Neuronal stem cell (in vitro differentiated cells): Measurements from ENCODE around the gene CHN2.
A peak's percentile ranks its signal among the peaks of the same experiment; 100 is the strongest.

Experiments
- DNase-seq: peaks from one replicate; pipeline ENCODE4 v3.0.0-alpha.2; 2013; ENCODE audit warnings: low spot score
- H2AFZ ChIP-seq: one replicate; pipeline ENCODE4 v1.6.1; 2013; ENCODE audit warnings: mild to moderate bottlenecking, low read length, inconsistent platforms
- H2AK5ac ChIP-seq: 2 replicates; pipeline ENCODE4 v1.6.1; 2013; ENCODE audit warnings: low read depth, mild to moderate bottlenecking, inconsistent platforms, low read length, moderate library complexity, mixed read lengths
- H2BK120ac ChIP-seq: 2 replicates; pipeline ENCODE4 v1.6.1; 2013; ENCODE audit warnings: low read depth, mild to moderate bottlenecking, inconsistent platforms, low read length, moderate library complexity, mixed read lengths
- H2BK12ac ChIP-seq: one replicate; pipeline ENCODE4 v1.6.1; 2013; ENCODE audit warnings: low read length, inconsistent platforms
- H2BK15ac ChIP-seq: 2 replicates; pipeline ENCODE4 v1.6.1; 2013; ENCODE audit warnings: mild to moderate bottlenecking, low read length, inconsistent platforms, mixed read lengths
- H2BK5ac ChIP-seq: one replicate; pipeline ENCODE4 v1.6.1; 2013; ENCODE audit warnings: inconsistent platforms, mild to moderate bottlenecking, low read length, moderate library complexity
- H3K14ac ChIP-seq: one replicate; pipeline ENCODE4 v1.6.1; 2013; ENCODE audit warnings: low read length, inconsistent platforms
- H3K18ac ChIP-seq: 2 replicates; pipeline ENCODE4 v1.6.1; 2013; ENCODE audit warnings: low read length, inconsistent platforms
- H3K23ac ChIP-seq: 2 replicates; pipeline ENCODE4 v1.6.1; 2013; ENCODE audit warnings: low read depth, mild to moderate bottlenecking, mixed read lengths, low read length, inconsistent platforms; ENCODE audit not compliant: poor library complexity
- H3K27ac ChIP-seq: replicated peaks from 3 replicates; pipeline ENCODE4 v1.5.1; 2013; ENCODE audit warnings: low read length, inconsistent platforms
- H3K27me3 ChIP-seq, 3 experiments: 2 replicates each; pipeline ENCODE4 v1.6.1; 2013; ENCODE audit warnings: low read length in 3 of 3, mild to moderate bottlenecking in 2 of 3, inconsistent platforms in 1 of 3, low read depth in 1 of 3, mixed read lengths in 1 of 3, moderate library complexity in 1 of 3; ENCODE audit not compliant: control insufficient read depth in 3 of 3, insufficient read depth in 3 of 3
- H3K36me3 ChIP-seq, 2 donors: replicated peaks in 1 of 2; 2 replicates each; pipeline ENCODE4 v1.6.1; 2013; ENCODE audit warnings: low read length in 2 of 2; ENCODE audit not compliant: control insufficient read depth in 2 of 2, insufficient read depth in 2 of 2
- H3K4ac ChIP-seq: 2 replicates; pipeline ENCODE4 v1.6.1; 2013; ENCODE audit warnings: inconsistent platforms, mild to moderate bottlenecking, low read length, moderate library complexity
- H3K4me1 ChIP-seq, 2 donors: 1 replicate in 1 of 2; 2 replicates in 1 of 2; pipeline ENCODE4 v1.6.1; 2013; ENCODE audit warnings: low read length in 2 of 2, low read depth in 1 of 2; ENCODE audit not compliant: control insufficient read depth in 2 of 2, insufficient read depth in 1 of 2
- H3K4me2 ChIP-seq: one replicate; pipeline ENCODE4 v1.6.1; 2013; ENCODE audit warnings: mild to moderate bottlenecking, low read length, inconsistent platforms; ENCODE audit not compliant: insufficient read depth, poor library complexity, severe bottlenecking
- H3K4me3 ChIP-seq, 2 donors: 2 replicates each; pipeline ENCODE4 v1.5.1; 2013; ENCODE audit warnings: low read length in 2 of 2, mild to moderate bottlenecking in 2 of 2, inconsistent platforms in 1 of 2, moderate library complexity in 1 of 2
- H3K79me1 ChIP-seq: one replicate; pipeline ENCODE4 v1.6.1; 2013; ENCODE audit warnings: low read depth, mild to moderate bottlenecking, inconsistent platforms, low read length, moderate library complexity
- H3K9ac ChIP-seq: one replicate; pipeline ENCODE4 v1.6.1; 2013; ENCODE audit warnings: mild to moderate bottlenecking, low read depth, low read length, inconsistent platforms; ENCODE audit not compliant: poor library complexity
- H3K9me3 ChIP-seq, 2 donors: replicated peaks in 1 of 2; 2 replicates each; pipeline versions ENCODE3 to v1.6.1; 2013; ENCODE audit warnings: low read length in 2 of 2, mild to moderate bottlenecking in 2 of 2, inconsistent platforms in 1 of 2, low read depth in 1 of 2, mixed read lengths in 1 of 2, moderate library complexity in 1 of 2; ENCODE audit not compliant: control insufficient read depth in 2 of 2, insufficient read depth in 1 of 2
- H4K8ac ChIP-seq: one replicate; pipeline ENCODE4 v1.6.1; 2013; ENCODE audit warnings: low read depth, mild to moderate bottlenecking, inconsistent platforms, low read length, moderate library complexity
- H4K91ac ChIP-seq: one replicate; pipeline ENCODE4 v1.6.1; 2013; ENCODE audit warnings: low read length, low read depth, mild to moderate bottlenecking, inconsistent platforms; ENCODE audit not compliant: poor library complexity
- WGBS, 2 donors: extraction: QIAGEN DNeasy Blood & Tissue Kit; methylation state at CpG; one replicate each; pipeline ENCODE4 v1.1.7; 2013; ENCODE audit warnings: missing lambda C conversion rate in 2 of 2, mixed read lengths in 1 of 2; ENCODE audit not compliant: insufficient read length in 2 of 2, insufficient replicate concordance in 1 of 2; ENCODE audit errors: extremely low coverage in 2 of 2; 5-methylcytosine and 5-hydroxymethylcytosine counted together

Gene CHN2

DNA sequence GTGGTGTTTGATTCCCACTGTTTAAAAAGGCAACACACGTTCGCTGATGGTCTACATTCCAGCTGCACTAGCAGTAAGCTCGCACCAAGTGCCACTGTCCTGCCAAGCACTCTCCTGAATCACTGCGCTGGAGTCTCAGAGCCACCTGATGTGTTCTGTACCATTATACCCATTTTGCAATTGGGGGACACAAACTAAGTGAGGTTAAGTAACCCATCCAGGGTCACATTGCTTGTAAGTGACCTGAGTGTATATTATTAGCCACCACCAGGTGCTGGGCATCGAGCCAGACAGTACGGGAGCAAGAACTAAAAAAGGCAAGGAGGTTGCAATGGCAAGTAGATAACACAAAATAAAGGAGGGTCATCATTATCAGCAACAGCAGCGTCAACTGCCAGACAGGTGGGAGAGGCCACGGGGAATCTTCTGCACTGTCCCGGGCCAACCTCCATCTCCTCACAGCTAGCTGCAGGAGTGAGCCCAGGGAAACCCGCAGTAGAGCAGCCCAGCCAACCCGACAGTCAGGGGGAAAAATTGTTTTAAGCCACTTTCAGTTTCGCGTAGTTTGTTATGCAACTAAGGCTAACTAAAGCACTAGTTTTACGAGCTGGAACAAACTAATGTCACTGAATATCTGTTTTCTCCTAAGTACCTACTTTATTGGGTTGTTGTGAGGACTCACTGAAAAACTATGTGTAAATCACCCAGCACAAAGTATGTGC is 47.5 kb upstream of the CHN2 start:
- Histone ChIP-seq H3K79me1 (no peaks in the 10 kb centered on the region), H2AFZ (peak overlapping the region; percentile 93), H3K4ac (no peak overlapping the region), H3K9me3 (no peaks in the 10 kb centered on the region), H3K27me3 (peaks cover 0 to 38% (median 2%) of the 10 kb centered on the region in 3 experiments), H2BK15ac (no peak overlapping the region), H2BK12ac (no peak overlapping the region), H3K4me1 (peaks cover 6 to 10% of the 10 kb centered on the region in 2 donors), H4K91ac (no peak overlapping the region), H3K9ac (peak overlapping the region; percentile 12), H3K27ac (no peak overlapping the region), H3K36me3 (no peaks in the 10 kb centered on the region), H3K4me3 (peak overlapping the region in 1 of 2 donors; percentile 54), H3K4me2 (peak overlapping the region; percentile 86), H4K8ac (no peak overlapping the region), H2BK120ac (no peak overlapping the region), H3K18ac (no peak overlapping the region), H2BK5ac (no peak overlapping the region), H3K14ac (no peak overlapping the region), H2AK5ac (peak overlapping the region; percentile 16), H3K23ac (no peak overlapping the region)
- no CpG with 5 or more reads among the region's 14 CpGs for WGBS, 2 donors
- no peak for DNase-seq

- no peaks in the 10 kb centered on the region for H3K79me1 ChIP-seq
- H2BK12ac ChIP-seq: no peak overlapping the region
- no peak overlapping the region for H3K18ac ChIP-seq
- H3K9ac ChIP-seq: no peak overlapping the region
- H2BK5ac ChIP-seq: no peak overlapping the region
- DNase-seq: no peak
- H3K4me3 ChIP-seq: no peak overlapping the region
- no peak overlapping the region for H2AK5ac ChIP-seq
- peaks cover 6 to 10% of the 10 kb centered on the region in 2 donors for H3K4me1 ChIP-seq
- H3K9me3 ChIP-seq: no peaks in the 10 kb centered on the region
- H2BK120ac ChIP-seq: no peak overlapping the region
- no peak overlapping the region for H3K27ac ChIP-seq
- H3K14ac ChIP-seq: no peak overlapping the region
- no peak overlapping the region for H4K91ac ChIP-seq
- no peak overlapping the region for H3K4ac ChIP-seq
- no peak overlapping the region for H3K23ac ChIP-seq
- no peaks in the 10 kb centered on the region for H3K36me3 ChIP-seq
- WGBS, 2 donors: no CpG with 5 or more reads among the region's 4 CpGs
- H3K27me3 ChIP-seq: peaks cover 0 to 38% (median 2%) of the 10 kb centered on the region in 3 experiments
- no peak overlapping the region for H4K8ac ChIP-seq
- H3K4me2 ChIP-seq: no peak overlapping the region
- no peak overlapping the region for H2BK15ac ChIP-seq
- H2AFZ ChIP-seq: no peak overlapping the region
These were observed 46.8 kb upstream of the CHN2 start for GRCh38 chr7:29147821-29148220.

GRCh38 chr7:29149036-29149435 is 45.5 kb upstream of the CHN2 start:
- no peak overlapping the region for H3K14ac ChIP-seq
- H2AK5ac ChIP-seq: no peak overlapping the region
- H3K4me2 ChIP-seq: no peak overlapping the region
- no peak overlapping the region for H3K18ac ChIP-seq
- H3K36me3 ChIP-seq: no peaks in the 10 kb centered on the region
- no peak overlapping the region for H3K27ac ChIP-seq
- no peak overlapping the region for H2BK5ac ChIP-seq
- H3K23ac ChIP-seq: no peak overlapping the region
- peaks cover 0 to 38% (median 2%) of the 10 kb centered on the region in 3 experiments for H3K27me3 ChIP-seq
- no peak overlapping the region for H3K9ac ChIP-seq
- H2AFZ ChIP-seq: no peak overlapping the region
- no peak overlapping the region for H2BK12ac ChIP-seq
- DNase-seq: no peak
- peaks cover 6 to 10% of the 10 kb centered on the region in 2 donors for H3K4me1 ChIP-seq
- H3K4me3 ChIP-seq: no peak overlapping the region
- no CpG with 5 or more reads among the region's 12 CpGs for WGBS, 2 donors
- H3K9me3 ChIP-seq: no peaks in the 10 kb centered on the region
- H3K79me1 ChIP-seq: no peaks in the 10 kb centered on the region
- no peak overlapping the region for H4K8ac ChIP-seq
- no peak overlapping the region for H2BK120ac ChIP-seq
- no peak overlapping the region for H2BK15ac ChIP-seq
- no peak overlapping the region for H4K91ac ChIP-seq
- no peak overlapping the region for H3K4ac ChIP-seq

GRCh38 chr7:29150856-29151255 is 43.7 kb upstream of the CHN2 start:
- no peak overlapping the region for H3K27ac ChIP-seq
- H4K8ac ChIP-seq: no peak overlapping the region
- H3K23ac ChIP-seq: no peak overlapping the region
- H3K14ac ChIP-seq: no peak overlapping the region
- no peak overlapping the region for H2BK15ac ChIP-seq
- H3K18ac ChIP-seq: no peak overlapping the region
- H4K91ac ChIP-seq: no peak overlapping the region
- H2BK5ac ChIP-seq: no peak overlapping the region
- no peak overlapping the region for H2AK5ac ChIP-seq
- no peaks in the 10 kb centered on the region for H3K36me3 ChIP-seq
- H3K9me3 ChIP-seq: no peaks in the 10 kb centered on the region
- no peak overlapping the region for H3K4me3 ChIP-seq
- no peak overlapping the region for H2BK120ac ChIP-seq
- no CpG with 5 or more reads among the region's 2 CpGs for WGBS, 2 donors
- H2AFZ ChIP-seq: no peak overlapping the region
- DNase-seq: no peak
- no peak overlapping the region for H3K9ac ChIP-seq
- peaks cover 0 to 22% (median 2%) of the 10 kb centered on the region in 3 experiments for H3K27me3 ChIP-seq
- no peak overlapping the region for H3K4me2 ChIP-seq
- H2BK12ac ChIP-seq: no peak overlapping the region
- peaks cover 5 to 10% of the 10 kb centered on the region in 2 donors for H3K4me1 ChIP-seq
- no peaks in the 10 kb centered on the region for H3K79me1 ChIP-seq
- no peak overlapping the region for H3K4ac ChIP-seq
